GM21737 (cell line): ENCODE results near the gene CRHR2.
"Not testable (repeated sequence)": the region's sequence is repeated elsewhere in the genome, so short reads cannot be mapped to it uniquely, and the experiment has no call there.

Source experiments
- ATAC-seq: cut with Tn5 transposase; IDR thresholded peaks from one replicate; pipeline ENCODE4 v1.9.1; 2021; ENCODE audit warnings: mild to moderate bottlenecking, moderate library complexity; ENCODE audit not compliant: unreplicated experiment

The CRHR2 gene

DNA sequence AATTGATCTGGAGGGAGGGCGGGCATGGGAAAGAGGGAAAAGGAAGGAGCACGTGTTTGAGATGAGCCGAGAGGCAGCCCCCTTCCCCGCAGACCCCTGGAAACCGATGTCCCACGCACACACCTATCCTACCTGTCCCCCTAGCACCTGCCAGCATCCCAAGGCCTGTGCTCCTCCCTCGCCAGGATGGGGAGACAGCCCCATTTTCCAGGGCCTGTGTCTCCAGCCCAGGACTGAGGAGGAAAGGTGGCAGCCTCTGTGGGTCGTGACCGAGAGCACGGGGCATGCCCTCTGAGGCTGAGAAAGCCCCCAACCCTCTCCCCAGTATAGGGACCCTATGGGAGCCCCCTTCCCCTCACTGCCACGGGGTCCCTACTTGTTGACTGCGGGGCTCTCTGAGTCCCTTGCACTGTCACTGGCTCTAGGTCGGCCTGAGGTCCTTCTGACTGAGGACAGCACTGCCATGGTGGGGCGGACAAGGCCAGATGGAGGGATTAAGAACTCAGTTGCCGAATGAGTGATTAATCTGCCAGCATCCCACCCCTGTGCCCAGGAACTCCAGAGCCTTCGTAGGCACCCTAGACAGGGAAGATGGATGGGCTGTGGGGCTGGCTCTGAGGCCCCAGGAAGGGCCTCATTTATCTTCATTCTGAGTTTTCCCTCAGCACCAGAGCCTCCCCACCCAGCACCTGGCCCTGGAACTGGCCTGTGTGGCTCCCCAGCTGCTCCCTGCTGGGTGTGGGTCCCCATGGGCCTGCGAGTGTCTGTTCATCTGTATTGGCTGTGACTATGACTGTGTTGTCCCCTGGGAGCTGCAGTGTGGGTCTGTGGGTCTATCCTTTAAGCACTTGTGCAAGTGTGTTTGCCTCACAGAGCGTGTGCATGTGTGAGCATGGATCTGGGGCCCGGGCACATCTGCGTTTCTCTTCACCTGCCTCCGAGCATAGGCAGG is 26.0 kb downstream of the CRHR2 start:
- ATAC-seq: no peak

DNA sequence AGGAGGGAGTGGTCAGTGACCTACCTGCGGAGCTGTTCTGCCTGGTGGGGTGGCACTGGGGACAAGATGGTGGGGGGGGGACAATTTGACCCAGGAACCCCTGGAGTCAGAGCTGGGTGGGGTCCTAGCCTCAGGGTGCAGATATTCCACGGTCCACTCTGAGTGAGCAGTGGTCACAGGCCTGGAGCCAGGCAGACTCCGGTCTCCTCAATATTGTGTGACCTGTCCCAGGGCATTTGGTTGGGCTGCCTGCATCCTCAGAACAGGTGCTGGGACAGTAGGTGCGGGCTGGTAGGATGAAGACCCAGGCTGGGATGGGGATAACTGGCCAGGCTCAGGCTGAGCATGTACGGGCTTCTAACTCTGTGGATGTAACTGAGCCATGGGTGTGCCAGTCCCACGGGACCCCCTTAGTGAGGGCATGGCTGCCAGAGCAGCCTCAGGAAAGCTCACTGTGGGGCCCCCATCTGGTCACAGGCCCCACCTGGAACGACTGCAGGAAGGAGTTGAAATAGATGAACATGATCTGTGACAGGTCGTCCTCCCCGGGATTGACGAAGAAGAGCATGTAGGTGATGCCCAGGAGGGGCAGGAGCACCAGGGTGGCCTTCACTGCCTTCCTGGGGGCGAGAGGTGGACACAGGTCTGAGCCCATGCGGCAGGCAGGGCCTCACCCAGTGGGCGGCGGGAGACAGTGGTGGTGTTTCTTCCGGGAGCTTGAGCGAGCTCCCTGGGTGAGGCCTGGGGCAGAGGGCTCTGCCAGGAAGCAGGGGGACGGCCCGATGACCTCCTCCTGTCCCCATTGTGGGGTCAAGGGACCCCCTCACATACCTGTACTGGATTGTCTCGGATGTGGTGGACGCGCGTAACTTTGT is 26.9 kb downstream of the CRHR2 start:
- no peak for ATAC-seq

DNA sequence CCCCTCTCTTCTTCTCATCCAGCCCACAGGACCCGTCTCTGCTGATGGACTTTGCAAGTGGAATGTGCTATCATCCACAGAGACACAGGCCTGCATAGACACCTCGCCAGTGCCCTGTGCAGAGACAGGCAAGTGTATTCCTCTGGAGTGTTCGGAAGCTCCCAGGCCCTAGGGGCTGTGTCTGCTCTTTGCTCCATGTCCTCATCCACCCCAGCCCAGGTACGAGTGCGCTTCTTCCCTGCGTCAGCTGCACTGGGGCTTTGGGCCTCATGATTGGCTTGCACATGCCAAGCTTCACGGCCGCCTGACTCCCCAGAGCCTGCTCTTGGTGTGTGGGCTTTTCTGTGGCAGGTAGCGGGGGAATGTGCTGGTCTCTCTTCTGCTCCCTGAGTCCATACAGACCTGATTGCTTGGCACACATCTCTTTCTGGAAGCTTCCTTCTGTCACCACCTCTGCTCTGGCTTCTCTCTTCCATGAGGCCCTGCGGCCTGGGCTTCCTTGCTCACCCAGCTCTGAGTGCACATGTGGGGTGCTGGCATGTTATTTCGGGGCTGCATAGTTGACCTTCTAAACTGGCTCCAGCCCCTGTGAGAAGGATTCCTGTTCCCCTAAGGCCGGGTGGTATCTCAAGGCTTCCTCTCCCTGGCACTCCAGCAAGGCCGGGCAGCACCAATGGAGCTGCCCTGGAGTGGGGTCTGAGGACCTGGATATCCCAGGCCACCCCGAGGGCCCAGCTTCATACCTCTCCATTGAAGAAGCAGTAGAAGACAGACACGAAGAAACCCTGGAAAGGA is 27.8 kb downstream of the CRHR2 start:
- ATAC-seq: no peak

DNA sequence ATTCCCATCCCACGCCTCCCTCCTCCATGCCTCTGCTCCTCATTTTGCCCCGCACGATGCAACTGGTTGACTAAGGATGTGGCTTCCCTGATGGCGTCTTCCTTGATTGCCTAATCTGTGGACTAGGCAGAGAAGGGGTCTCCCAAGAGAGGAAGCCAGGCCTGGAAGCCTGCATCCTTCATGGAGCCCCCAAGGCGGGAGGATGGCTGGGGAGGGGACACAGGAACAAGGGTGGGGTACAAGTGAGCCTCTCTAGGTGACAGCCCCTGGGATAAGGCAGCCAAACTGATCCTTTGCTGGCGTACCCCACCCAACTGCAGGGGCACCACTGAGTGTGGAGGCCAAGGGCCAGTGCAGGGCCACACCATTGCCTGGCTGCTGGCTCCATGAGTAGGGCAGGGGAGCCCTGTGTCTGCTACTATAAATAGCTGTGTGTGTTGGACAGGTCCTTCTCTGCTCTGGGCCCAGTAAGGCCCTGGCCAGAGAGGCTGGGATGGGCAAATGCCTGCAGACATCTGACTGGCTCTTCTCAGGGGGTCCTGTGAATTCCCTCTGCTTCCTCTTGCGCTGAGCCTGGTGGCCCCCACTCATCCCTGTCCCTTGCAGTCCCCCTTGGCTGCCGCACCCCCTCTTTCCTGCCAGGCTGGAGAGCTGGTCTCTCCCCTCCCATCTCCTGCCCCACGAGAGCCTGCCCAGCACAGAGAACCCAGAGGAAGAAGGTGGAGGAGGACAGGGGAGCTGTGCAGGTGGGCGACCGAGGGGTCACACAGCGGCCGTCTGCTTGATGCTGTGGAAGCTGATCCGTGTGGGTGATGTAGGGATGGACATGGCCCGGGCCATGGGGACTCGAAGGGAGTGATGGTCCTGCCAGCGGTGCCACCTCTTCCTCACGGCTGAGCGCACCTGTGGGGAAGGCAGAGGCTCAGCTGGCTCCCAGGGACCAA is 29.3 kb downstream of the CRHR2 start:
- ATAC-seq: no peak

DNA sequence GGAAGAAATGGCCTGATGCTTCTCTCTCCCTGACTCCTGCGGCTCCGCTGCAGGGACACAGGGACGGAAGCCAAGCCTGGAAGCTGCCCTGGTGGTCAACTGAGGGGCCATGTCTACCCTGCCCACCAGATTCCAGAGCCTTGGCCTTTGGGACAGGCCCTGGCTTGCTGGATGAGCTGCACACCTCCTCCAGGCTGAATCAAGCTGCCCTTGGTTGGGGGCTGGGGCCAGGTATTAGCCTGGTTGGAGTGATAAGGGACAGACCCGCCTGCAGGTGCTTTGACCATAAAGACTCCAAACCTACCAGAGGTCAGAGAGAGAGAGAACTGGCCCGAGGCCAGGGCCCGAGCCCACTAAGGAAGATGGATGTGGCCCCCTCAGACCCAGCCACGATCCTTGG is 30.1 kb downstream of the CRHR2 start:
- ATAC-seq: no peak

DNA sequence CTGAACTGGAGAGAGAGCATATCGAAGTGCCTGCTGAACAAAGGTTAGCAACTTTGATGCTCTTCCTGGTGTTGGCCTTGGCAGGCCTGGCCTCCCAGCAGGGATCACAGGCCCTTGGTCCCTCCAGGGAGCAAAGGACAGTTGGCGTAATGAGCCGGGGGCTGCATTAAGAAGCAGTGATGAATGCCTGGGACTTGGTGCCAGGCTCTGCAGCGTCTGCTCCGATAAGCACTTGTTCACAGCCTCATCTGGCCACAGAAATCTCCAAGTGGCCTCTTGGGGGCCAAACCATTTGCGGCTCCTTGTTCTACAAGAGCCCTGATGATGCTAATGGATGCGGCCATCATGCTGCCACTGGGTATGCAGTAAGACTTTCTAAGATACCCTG is 31.8 kb downstream of the CRHR2 start:
- ATAC-seq: no peak

DNA sequence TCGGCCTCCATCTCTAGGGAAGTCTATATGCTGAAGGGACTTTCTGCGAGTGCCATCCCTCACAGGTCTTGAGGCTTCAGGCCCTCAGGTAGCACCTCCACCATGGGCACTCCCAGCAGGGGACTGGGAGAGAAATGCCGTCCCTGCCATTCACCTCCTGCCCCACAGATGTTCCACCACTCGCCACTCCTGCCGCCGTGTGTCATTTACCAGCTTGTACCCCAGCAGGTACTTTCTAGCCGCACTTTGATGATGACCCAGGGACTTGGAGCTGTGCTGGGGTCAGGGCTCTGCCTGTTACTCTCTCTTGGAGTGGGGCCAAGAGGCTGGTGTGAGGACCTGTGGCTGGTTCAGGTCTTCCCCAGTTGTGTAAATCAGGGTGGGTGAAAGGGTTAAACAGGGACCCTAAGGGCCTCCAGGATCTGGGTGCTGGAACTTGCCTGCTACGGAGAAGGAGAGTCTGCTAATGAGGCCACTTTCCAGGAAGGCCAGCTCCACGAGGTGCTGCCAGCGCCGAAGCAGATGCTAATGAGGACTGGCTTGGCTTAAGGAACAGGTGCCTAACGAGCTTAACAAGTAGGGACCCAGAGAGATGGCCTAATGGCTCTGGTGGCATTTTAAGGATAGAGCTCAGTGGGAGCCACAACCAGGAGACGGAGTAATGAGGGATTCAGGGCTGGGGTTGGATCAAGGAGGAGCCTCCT is 32.4 kb downstream of the CRHR2 start:
- ATAC-seq: no peak

DNA sequence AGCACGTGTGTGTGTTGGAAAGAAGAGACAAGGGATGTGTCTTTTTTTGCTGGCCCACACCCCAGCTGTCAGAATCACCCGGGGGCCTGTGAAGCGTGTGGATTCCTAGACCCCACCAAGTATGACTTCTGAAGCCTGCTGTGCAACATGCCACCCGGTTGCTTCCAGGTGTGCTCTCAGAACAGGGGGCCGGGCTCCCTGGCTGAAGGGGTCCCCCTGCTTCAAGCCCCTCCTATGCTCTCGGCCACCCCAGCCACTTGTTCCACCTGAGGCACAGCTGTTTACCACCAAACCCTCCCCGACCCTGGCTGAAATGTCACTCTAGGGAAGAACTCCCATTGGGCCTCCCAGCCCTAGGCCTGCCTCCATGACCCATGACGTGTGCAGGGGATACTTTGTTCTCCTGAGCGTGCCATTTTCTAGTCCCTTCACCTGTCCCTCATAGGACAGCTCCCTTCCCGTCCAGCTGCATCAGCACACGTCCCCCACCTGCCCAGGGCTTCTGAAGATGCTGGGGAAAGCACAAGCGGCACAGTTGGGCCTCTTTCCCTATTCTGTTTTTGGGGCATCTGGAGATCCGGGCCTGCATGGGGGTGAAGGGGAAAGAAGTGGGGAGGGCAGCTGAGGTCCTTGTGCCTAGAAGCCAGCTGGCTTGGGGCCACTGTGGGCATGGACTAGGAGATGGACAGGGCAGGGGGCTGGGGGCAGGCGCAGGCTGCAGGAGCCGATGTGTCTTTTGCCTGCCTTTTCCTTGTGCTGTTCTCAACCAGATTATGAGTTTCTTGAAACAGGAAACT is 33.3 kb downstream of the CRHR2 start:
- ATAC-seq: no peak

DNA sequence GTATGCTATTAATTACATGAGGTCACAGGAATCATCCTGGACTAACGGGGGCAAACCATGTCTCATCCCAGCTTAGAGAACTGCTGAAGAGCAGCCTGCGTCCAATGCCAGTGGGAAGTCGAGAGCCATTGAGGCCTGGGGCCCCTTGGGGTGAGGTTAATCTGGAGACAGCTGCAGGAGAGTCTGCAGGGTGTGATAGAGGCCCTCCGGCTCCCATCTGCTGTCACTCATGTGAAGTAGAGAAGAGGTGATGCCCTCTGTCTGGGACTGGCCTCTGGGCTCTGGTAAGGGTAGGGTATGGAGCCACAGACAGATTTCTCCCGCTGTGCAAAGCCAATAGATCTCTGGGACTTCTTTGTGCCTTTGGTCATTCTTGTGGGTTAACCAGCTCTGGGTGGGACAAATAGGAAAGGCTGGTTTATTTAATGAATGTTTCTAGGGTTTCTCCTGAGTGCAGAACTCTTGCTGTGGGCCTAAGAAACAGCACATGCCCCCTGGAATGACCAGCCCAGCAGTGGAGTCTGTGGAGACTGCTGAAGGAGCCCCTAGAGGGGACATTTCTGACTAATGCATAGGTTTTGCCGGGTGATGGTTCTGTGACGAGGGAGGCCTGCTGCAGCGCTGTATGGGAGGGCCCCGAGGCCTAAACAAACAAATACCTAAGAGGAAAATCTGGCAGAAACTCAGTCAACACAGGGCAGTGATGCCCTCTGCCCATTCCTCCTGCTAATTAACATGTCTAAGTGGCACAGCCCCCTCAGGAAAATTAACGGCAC is 34.5 kb downstream of the CRHR2 start:
- no peak for ATAC-seq

DNA sequence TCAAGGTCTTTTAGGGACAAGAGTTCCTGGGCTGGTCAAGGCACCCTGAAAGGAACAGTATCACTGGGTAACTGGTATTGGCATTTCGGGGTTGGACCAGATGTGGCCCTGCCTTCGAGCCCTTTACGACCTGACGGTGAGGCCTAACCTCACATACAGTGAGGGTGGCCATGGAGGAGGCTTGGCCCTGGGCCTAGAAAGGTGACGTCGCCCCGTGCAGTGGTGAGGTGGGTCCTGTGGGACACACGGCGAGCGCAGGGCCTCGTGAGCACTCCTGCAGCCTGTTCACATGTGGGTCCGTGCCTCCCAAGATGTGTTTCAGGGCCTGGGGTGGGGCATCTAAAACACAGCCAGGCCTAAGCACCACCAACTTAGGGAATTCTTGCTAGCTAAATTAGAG is 36.1 kb downstream of the CRHR2 start:
- no peak for ATAC-seq

DNA sequence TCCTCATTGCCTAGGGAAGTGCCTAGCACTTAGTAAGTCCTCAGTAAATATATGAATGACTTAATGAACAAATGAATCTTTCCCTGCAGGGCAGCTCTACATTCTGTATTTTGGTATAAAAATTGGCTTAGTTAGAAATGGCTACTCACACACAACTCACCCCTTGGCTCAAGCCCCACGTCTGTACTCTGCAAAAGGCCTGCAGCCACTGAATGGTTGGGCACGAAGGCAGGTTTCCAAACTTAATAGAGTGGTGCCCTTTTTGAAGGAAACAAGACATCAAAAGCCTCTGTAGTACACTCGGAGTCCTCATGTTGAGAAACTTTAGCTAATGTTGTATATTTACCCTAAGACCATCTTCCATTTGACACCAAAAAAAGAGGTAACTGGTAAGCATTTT is 36.6 kb downstream of the CRHR2 start:
- no peak for ATAC-seq

DNA sequence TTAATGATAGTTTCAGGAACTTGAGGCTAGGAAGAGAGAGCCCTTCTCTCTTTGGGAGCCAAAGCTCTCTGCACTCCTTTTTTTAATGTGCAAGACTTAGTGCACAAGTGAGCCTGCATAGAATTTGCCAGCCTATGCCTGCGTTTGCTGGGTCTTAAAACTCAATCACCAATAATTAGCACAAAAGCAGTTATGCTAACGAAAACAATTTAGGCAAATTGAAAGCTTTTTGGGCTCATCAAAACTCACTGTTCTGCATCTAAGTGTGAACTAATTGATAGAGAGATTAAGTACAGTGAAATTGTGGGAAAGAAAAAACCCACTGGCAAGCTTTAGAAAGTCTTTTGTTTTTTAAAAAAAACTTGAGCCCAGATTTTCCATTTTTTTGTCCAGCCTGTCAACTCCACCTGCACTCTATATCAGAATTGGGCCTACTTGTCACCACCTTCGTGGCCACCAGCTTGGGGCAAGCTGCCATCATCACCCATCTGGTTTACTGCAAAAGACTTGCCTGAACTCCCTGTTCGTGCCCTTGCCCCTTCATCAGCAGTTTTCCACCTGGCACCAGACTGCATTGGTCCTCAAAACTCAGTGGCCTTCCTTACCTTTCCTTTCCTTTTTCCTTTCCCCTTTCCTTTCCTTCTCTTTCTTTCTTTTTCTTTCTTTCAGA is 37.8 kb downstream of the CRHR2 start:
- no peak for ATAC-seq

DNA sequence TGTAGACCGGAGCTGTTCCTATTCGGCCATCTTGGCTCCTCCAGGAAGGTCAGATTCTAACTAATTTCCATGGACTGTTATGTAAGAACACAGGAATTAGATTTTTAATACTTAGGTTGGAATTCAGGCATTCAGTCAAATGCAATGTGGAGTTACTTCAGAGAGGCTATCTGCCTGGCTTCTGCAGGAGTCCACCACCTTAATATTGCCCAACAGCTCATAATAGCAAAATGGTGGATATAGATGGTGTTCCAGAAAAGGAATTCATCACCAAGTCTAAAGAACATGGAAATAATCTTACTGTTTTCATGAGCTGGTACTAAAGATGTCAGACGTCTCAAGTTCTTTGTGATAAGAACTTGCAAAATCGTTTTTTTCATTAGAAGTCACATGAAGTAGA is 39.5 kb downstream of the CRHR2 start:
- ATAC-seq: no peak

DNA sequence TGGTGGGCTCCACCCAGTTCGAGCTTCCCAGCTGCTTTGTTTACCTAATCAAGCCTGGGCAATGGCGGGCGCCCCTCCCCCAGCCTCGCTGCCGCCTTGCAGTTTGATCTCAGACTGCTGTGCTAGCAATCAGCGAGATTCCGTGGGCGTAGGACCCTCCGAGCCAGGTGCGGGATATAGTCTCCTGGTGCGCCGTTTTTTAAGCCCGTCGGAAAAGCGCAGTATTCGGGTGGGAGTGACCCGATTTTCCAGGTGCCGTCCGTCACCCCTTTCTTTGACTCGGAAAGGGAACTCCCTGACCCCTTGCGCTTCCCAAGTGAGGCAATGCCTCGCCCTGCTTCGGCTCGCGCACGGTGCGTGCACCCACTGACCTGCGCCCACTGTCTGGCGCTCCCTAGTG is 39.9 kb downstream of the CRHR2 start:
- not testable (repeated sequence) for ATAC-seq

DNA sequence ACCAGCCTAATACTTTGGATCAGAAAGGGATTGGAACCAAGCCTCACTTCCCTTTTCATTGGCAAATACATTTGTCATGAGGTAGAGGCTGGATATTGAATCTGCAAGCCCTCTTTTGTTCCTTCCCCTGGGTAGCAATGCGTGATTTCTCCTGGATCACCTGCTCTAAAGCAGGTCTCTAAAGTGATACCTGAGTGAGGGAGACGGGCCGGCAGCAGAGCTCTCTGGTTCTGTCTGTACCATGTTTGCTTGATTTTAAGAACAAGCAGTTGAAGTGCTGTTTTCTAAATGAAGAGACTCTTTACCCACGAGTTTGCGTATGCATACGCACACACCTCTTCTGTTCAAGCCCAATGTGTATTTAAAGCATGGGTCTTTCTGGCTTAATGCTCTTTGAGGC is 46.5 kb downstream of the CRHR2 start:
- ATAC-seq: no peak

DNA sequence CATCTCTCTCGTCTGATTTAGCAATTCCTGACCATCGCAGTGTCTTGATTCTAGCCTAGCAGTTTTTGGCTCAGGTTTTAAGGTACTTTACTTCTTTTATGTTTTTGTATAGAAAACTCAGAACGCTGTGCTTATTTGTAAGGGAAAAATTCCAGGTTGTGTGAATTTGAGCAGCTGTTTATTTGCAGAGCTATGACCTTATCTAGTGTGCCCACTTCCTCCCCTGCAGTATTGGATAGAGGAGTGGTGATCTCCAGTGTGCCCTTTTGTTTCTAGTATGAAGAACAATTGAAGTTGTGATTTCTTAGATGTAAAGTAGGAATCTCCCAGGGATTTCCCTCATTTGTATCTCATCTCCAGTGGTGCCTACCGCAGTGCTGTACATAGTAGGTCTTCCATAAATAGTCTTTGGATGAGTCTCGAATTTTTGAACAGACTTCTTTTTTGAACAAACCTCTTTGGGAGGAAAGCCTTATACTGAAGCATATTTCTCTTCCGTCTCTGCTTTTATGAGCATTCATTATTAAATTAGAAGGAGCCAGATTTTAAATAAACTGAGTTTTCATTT is 47.5 kb downstream of the CRHR2 start:
- no peak for ATAC-seq

DNA sequence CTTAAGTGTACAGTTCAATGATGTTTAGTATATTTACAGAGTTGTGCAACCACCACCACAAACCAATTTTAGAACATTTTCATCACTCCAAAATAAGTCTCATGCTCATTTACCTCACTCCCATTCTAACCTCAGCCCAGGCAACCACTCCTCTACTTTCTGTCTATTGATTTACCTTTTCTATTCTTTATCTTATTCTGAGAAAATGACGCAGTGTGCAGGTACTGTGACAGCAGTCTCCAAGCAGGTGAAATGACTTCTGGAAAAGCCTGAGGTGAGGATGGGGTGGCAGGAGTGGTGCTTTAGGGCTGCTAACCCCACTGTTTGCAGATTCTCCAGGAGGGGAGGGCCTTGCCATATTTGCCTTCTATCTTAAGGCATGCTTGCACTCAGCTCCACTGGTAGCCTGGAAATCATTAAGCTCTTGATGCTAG is 48.0 kb downstream of the CRHR2 start:
- no peak for ATAC-seq
